SK-N-MC (cell line): ENCODE results near the gene SCD5.
A peak's percentile ranks its signal among the peaks of the same experiment; 100 is the strongest.

Experiments
- DNase-seq: peaks from one replicate; pipeline ENCODE4 v3.0.0-alpha.2; 2011; ENCODE audit warnings: low read depth, low spot score
- H3K27ac ChIP-seq: fragments of 200-600 bp; sonication (generic); 2 replicates; pipeline ENCODE4 v1.5.1; 2016; ENCODE audit warnings: mixed run types
- H3K36me3 ChIP-seq: fragments of 200-600 bp; sonication (generic); 2 replicates; pipeline ENCODE4 v1.6.1; 2017; ENCODE audit warnings: antibody characterized with exemption, low read length, mixed read lengths; ENCODE audit not compliant: insufficient read depth
- H3K4me3 ChIP-seq: fragments of 200-600 bp; sonication (generic); 2 replicates; pipeline ENCODE4 v1.5.1; 2016
- H3K9ac ChIP-seq: fragments of 200-600 bp; sonication (generic); 2 replicates; pipeline ENCODE4 v1.8.0; 2017; ENCODE audit warnings: mixed run types, mixed read lengths; ENCODE audit not compliant: insufficient read length
- H3K9me3 ChIP-seq: fragments of 200-600 bp; sonication (generic); 2 replicates; pipeline ENCODE4 v1.6.1; 2017; ENCODE audit warnings: low read depth, mild to moderate bottlenecking, antibody characterized with exemption, low read length, moderate library complexity, mixed read lengths
- EZH2 ChIP-seq: fragments of 200-600 bp; sonication (generic); IDR thresholded peaks from one replicate; pipeline ENCODE4 v1.6.1; 2017; ENCODE audit warnings: antibody characterized with exemption
- FOXP2 ChIP-seq: optimal IDR thresholded peaks from 2 replicates; pipeline ENCODE3; 2011; ENCODE audit warnings: mild to moderate bottlenecking, moderate library complexity; ENCODE audit not compliant: insufficient read depth; ENCODE audit errors: extremely low read length, control extremely low read depth
- POLR2AphosphoS5 ChIP-seq: IDR thresholded peaks from 2 replicates; pipeline ENCODE4 v1.6.1; 2012; ENCODE audit warnings: mild to moderate bottlenecking, low read depth, low read length, borderline replicate concordance

SCD5 gene

GRCh38 chr4:82638479-82638878 lies 160.1 kb downstream of the SCD5 start:
- Histone ChIP-seq H3K36me3 (peaks cover 3% of the 10 kb centered on the region; the same call in 1 of the 2 replicates), H3K27ac (no peak overlapping the region), H3K9me3 (no peaks in the 10 kb centered on the region), H3K4me3 (no peak overlapping the region), H3K9ac (no peak overlapping the region)
- no peak for TF ChIP-seq EZH2
- TF ChIP-seq POLR2AphosphoS5, result no peak
- no peak for DNase-seq

DNA sequence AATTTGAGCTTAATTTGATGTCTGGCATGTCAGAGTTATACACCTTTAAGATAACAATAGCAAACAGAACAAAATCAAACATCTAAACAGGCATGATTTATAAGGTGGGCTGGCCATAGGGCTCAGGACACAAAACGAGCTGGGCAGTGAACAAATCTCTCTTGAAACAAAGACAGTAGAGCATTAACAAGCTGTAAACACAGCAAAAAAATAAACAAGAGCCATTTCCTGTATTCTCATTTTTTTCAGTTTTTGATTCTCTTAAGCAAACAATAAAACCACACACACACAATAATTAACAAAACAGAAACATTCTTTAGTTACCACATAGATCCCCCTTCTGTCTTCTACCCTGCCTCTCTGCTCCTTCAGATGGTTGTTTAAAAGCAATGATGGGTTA lies 168.5 kb downstream of the SCD5 start:
- Histone ChIP-seq H3K27ac (no peak overlapping the region), H3K9me3 (no peaks in the 10 kb centered on the region), H3K4me3 (no peak overlapping the region), H3K36me3 (peaks cover 6% of the 10 kb centered on the region; the same call in 1 of the 2 replicates), H3K9ac (no peak overlapping the region)
- no peak for TF ChIP-seq EZH2
- TF ChIP-seq FOXP2, result no peak
- TF ChIP-seq POLR2AphosphoS5, result no peak
- DNase-seq, result no peak

- Histone ChIP-seq H3K4me3 (no peak overlapping the region), H3K27ac (no peak overlapping the region), H3K9me3 (no peaks in the 10 kb centered on the region), H3K9ac (no peak overlapping the region), H3K36me3 (peaks cover 3% of the 10 kb centered on the region; the same call in 1 of the 2 replicates)
- TF ChIP-seq FOXP2 (no peak), POLR2AphosphoS5 (no peak), EZH2 (no peak)
- DNase-seq, result no peak
Observed at GRCh38 chr4:82629238-82630000, 169.2 kb downstream of the SCD5 start.

DNA sequence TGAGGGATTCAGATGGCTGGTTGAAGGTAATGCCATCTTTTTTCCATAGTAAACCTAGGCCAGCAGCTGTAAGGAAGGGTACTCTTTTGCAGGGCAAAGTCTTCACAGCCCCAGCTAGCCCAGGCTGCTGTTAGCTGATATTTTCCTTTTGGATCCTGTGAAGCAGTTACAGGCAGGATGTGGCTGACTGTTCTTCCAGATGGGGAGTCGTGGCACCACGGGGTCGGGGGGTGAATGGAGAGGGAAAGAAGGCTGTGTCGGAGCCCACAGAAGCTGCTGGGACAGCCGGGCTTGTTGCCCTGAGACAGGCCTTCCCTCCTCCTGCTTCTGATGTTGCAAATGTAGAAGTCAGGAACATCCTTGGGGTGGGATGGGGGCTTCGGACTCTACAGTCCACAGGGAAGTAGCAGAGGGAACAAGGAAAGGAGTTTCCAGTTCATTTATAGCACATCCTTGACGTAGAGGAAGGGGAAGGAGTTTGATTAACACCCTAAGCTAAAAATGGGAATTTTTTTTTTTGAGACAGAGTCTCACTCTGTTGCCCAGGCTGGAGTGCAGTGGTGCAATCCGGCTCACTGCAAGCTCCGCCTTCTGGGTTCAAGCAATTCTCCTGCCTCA lies 172.2 kb downstream of the SCD5 start:
- TF ChIP-seq FOXP2, result no peak
- TF ChIP-seq EZH2, result no peak
- TF ChIP-seq POLR2AphosphoS5, result no peak
- Histone ChIP-seq H3K36me3 (no peaks in the 10 kb centered on the region), H3K27ac (no peak overlapping the region), H3K9ac (no peak overlapping the region), H3K9me3 (no peaks in the 10 kb centered on the region), H3K4me3 (no peak overlapping the region)
- DNase-seq, result no peak

DNA sequence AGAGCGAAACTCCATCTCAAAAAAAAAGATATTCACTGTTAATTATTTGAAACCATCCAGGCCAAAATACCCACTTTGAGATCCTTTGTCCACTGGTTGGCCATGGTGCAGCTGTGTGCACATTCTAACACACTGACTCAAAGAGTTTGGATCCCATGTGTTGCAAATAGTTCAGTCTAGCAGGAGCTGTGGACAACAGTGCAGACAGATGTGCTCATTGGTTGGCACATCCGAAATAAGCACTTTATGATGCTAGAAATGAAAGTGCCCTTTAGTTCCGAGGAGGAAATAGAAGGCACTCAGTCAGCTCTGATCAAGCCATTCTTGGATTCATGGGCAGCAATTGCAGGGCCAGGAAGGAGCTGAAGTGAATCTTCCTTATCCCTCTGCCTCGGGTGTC lies 173.8 kb downstream of the SCD5 start:
- H3K9ac ChIP-seq, result no peak overlapping the region

DNA sequence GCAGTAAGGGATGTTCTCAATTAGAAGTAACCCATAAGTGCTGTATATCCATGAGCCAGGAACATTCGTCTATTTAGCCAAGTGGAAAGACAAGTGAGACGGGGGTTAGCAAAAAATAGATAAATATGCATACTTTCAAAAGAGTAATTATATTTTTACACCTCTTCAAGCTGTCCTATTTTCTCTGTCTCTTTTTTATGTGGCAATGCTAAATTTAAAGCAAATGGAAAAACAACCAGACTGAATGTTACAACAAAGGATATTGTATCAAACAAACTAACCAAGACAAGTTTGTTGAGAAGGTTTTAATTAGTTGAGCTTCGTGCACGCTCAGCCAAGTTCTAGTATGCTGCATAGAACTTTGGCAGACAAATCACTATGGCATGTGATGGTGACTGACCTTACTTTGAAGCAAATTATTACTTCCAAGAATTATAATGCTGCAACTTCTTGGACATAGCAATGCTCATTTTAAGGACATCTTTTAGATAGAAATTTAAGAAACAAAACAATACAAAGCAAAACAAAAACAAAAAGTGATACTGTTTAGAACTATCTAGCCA lies 175.4 kb downstream of the SCD5 start:
- Histone ChIP-seq H3K27ac (peak overlapping the region; percentile 90), H3K4me3 (peak overlapping the region; percentile 58)
- DNase-seq, result no peak

More for the DNA sequence above, 173.8 kb downstream of the SCD5 start:
- H3K9me3 ChIP-seq, result no peaks in the 10 kb centered on the region
- H3K36me3 ChIP-seq, result no peaks in the 10 kb centered on the region
- no peak for TF ChIP-seq POLR2AphosphoS5
- TF ChIP-seq EZH2, result no peak
- TF ChIP-seq FOXP2, result no peak
- no peak for DNase-seq
- no peak overlapping the region for H3K27ac ChIP-seq
- H3K4me3 ChIP-seq, result no peak overlapping the region

GRCh38 chr4:82621251-82621650 lies 177.3 kb downstream of the SCD5 start:
- TF ChIP-seq POLR2AphosphoS5 (no peak), FOXP2 (no peak), EZH2 (no peak)
- no peak overlapping the region for H3K27ac ChIP-seq
- no peak overlapping the region for H3K9ac ChIP-seq
- no peaks in the 10 kb centered on the region for H3K36me3 ChIP-seq
- no peak overlapping the region for H3K4me3 ChIP-seq
- DNase-seq, result no peak
- no peaks in the 10 kb centered on the region for H3K9me3 ChIP-seq

More for the DNA sequence above, 175.4 kb downstream of the SCD5 start:
- H3K9me3 ChIP-seq, result no peaks in the 10 kb centered on the region
- no peak overlapping the region for H3K9ac ChIP-seq
- no peaks in the 10 kb centered on the region for H3K36me3 ChIP-seq
- TF ChIP-seq FOXP2 (no peak), POLR2AphosphoS5 (no peak), EZH2 (no peak)

GRCh38 chr4:82620126-82620735 lies 178.4 kb downstream of the SCD5 start:
- no peak overlapping the region for H3K27ac ChIP-seq
- TF ChIP-seq EZH2 (no peak), POLR2AphosphoS5 (no peak), FOXP2 (no peak)
- H3K36me3 ChIP-seq, result no peaks in the 10 kb centered on the region
- H3K9ac ChIP-seq, result no peak overlapping the region
- H3K9me3 ChIP-seq, result no peaks in the 10 kb centered on the region
- no peak for DNase-seq
- no peak overlapping the region for H3K4me3 ChIP-seq
